Esophagus muscularis mucosa (tissue), 3 donors: ENCODE data around the gene PAX5.

Experiments
- CTCF ChIP-seq, 3 experiments: fragments of 200-600 bp in 2 of 3; fragments of 450-650 bp in 1 of 3; sonication (generic) in 2 of 3; IDR thresholded peaks; one replicate each; pipeline ENCODE4 v1.5.1; 2017 to 2019; ENCODE audit warnings: antibody characterized with exemption in 3 of 3, mild to moderate bottlenecking in 2 of 3, moderate library complexity in 1 of 3
- POLR2A ChIP-seq: fragments of 450-650 bp; IDR thresholded peaks from one replicate; pipeline ENCODE4 v1.6.1; 2017; ENCODE audit warnings: antibody characterized with exemption, moderate library complexity, mild to moderate bottlenecking, low read depth

GRCh38 chr9:36823934-36824333 is 210.1 kb downstream of the PAX5 start:
- TF ChIP-seq POLR2A (no peak), CTCF (IDR thresholded peaks at IDR 0.05) (no peak)
